SH-SY5Y (cell line): Measurements from ENCODE around the gene PHLDB3.

Experiments
- GATA2 ChIP-seq: IDR thresholded peaks from 2 replicates; pipeline ENCODE4 v1.6.1; 2011; ENCODE audit warnings: mild to moderate bottlenecking, low read depth, low read length
- GATA3 ChIP-seq: IDR thresholded peaks from 2 replicates; pipeline ENCODE4 v1.6.1; 2011; ENCODE audit warnings: low read depth, mild to moderate bottlenecking, low read length, moderate library complexity

- TF ChIP-seq GATA3, result no peak
- TF ChIP-seq GATA2, result no peak
Measured at GRCh38 chr19:43465468-43466120, 39.0 kb downstream of the PHLDB3 start, which contains the start of gene LYPD3.
